HG03442 (cell line): ENCODE measurements around the gene SCYGR3.
"Not testable (repeated sequence)": the region's sequence is repeated elsewhere in the genome, so short reads cannot be mapped to it uniquely, and the experiment has no call there.

Experiments
- ATAC-seq: cut with Tn5 transposase; IDR thresholded peaks from one replicate; pipeline ENCODE4 v1.9.1; 2021; ENCODE audit warnings: mild to moderate bottlenecking, moderate library complexity; ENCODE audit not compliant: unreplicated experiment

Gene SCYGR3

DNA sequence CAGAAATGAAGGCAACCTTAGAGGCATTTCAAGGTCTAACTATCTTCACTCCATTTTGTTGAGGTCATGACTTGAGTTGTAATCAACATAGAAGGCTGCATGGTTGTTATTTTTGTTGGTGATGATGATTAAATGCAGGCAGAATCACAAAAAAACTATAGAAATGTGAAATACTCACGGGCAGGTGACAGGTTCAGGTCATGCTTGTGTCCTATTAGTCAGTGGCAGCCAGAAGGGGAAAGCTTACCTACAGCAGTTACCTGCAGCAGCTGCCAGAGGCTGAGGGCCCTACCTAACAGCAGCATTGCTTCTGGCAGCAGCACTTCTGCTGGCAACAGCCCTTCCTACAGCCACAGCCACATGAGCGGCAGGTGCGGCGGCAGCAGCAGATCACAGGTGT, 394 bp downstream of the SCYGR3 start:
- ATAC-seq: no peak

DNA sequence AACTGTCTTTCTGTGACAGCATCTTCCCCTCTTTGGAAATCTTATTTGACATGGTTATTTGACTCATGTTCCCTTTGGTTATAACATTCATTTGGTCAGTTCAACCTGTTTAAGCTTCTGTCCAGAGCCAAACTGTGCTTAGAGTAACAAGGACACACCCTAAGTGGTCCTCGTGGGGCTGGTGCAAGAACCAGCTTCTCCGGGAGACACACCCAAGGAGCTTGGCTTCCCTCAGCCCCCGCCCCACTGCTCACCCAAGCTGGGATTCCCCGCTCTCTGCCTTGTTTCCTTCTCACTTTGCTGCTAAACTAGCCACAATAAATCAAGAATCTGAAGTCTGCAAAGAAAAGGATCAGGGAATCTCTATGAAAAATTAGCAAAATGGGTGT, 1.4 kb downstream of the SCYGR3 start:
- no peak for ATAC-seq

DNA sequence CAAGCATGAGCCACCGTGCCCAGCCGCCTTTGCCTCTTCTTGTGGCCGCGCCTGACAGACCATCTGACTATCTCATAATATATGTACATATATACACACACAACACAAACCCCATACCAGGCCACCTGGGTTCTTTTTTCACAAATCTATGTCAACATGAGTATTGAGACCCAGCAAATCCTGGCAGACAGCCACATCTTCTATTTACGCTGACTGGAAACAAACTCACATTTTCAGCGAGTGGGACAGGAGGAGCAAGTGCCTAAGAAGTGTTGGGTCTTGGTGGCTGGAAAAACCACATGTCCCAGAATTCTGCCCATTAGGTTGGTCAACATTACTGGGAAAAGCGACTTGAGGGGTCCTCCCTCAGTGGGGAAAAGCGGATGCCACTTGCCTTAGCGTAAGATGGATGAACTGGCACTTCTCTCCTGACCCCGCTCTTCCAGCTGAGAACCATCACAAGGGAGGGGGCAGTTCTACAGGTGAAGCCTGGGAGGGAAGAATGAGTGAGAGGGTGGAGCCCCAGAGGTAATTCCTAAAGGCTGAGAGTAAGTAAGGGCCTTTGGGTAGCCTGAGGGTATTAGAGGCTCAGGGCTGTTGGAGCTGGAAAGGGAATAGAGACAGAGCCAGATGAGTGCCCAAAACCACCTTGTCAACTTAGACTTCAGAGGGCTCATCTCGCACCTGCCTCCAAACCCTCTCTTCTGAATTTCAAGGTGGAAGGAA, 1.9 kb downstream of the SCYGR3 start:
- ATAC-seq: no peak

DNA sequence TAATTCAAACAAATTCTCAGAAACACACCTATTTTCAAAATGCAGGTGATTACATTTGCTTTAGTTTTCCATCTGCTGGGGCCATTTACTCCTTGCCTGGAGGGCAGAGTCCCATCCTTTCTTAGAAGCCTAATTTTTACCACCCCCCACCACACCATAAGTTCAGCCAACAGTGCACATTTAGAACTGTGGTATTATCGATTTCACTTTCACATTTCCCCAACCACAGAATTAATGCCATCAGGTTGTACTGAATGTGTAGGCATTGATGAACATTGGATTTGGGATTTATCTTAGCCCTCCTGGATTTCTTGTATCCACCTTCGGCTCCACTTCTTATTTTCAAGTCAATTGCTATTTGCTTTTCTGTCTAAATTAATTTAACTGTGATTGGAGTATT, 4.5 kb downstream of the SCYGR3 start:
- no peak for ATAC-seq

DNA sequence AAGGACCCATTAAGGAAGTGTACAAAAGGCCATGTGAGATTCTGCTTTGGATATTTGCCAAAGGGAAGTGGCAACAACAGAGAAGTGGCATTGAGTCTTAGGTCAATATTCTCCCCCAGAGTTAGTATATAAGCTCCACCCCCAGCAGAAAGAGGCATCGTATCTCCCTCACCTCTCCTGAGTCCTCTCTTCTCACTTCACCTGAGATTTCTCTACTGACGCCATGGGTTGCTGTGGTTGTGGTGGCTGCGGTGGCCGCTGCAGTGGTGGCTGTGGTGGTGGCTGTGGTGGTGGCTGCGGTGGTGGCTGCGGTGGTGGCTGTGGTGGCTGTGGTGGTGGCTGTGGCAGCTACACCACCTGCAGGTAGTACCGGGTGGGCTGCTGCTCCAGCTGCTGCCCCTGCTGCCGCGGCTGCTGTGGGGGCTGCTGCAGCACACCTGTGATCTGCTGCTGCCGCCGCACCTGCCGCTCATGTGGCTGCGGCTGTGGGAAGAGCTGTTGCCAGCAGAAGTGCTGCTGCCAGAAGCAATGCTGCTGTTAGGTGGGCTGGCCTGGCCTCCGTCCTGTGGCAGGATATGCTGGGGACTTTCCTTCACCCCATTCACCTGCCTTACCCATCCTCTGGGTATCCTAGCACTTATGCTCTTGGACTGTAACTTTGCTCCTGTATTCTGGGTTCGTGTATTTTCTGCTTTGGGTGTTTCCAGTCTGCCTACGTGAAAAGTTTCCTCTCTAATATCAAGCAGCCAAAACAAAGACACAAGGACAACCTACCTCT, 5.9 kb downstream of the SCYGR3 start:
- peak; percentile 50 for ATAC-seq

DNA sequence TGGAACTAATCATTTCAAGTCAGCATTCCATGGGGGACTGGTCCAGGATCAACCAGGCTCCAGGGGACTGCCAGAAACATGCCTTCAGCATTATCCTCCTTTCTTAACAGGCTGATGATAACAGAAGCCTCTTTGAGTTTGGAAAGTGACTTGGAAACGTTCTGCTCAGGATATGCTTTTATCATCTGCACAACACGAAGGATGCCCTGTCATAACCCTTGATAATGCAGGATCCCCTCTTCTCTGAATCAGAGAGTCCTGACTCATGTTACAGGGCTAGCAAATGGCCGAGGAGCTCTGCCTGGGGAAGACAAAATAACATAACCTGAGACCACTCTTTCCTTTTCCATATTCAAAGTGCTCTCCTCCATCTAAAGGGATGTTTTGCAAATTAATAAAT, 6.7 kb downstream of the SCYGR3 start:
- ATAC-seq: no peak

DNA sequence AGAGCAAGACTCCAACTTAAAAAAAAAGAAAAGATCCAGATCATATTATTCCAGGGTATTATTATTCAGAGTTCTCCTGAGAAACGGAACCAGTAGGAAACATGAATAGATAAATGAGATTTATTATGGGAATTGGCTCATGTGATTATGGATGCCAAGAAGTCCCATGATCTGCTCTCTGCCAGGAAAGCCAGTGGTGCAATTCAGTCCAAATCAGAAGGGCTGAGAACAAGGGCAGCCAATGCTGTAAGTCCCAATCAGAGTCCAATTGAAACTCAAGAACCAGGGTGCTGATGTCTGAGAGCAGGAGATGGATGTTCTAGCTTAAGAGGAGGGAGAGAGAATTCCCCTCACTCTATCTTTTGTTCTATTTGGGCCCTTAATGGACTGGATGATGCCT, 8.2 kb downstream of the SCYGR3 start:
- ATAC-seq: no peak

DNA sequence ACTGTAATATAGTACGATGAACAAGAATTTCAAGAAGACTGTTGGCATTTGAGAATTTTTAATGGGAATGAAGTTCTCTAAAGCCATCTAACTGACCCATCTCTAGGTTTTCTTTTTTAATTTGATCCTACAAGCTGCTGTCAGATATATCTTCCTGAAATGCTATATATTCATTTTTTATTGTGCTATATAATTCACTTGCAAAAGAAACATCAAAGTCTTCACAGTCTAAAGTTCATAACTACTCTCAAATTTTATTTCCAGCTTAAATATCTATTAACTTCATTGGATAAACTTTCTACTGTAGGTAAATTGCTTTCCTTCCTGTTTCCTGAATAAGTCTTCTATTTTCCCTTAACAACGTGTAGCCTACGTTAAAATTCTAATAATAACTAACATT, 12.3 kb downstream of the SCYGR3 start:
- ATAC-seq: no peak

DNA sequence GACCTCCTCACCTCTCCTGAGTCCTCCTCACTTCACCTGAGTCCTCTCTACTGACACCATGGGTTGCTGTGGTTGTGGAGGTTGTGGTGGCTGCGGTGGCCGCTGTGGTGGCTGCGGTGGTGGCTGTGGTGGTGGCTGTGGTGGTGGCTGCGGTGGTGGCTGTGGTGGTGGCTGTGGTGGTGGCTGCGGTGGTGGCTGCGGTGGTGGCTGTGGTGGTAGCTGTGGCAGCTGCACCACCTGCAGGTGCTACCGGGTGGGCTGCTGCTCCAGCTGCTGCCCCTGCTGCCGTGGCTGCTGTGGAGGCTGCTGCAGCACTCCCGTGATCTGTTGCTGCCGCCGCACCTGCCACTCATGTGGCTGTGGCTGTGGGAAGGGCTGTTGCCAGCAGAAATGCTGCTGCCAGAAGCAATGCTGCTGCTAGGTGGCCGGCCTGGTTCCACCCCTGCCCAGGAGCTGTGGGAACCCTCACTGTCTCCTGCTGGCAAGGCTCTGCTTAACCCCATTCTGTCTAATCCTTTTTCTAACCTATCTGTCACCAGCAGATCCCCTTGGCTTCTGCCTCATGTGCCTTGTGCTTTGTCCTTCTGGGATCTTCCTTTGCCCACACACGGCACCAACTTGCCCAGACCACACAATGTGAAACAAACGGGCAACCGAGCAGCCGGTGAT, 15.7 kb downstream of the SCYGR3 start, which contains the start of gene SCYGR2:
TSS of gene SCYGR2 (plus strand) at position 59 of the 669 bp plus-strand sequence. CDS start at position 59, 0 bp downstream.
- not testable (repeated sequence) for ATAC-seq

DNA sequence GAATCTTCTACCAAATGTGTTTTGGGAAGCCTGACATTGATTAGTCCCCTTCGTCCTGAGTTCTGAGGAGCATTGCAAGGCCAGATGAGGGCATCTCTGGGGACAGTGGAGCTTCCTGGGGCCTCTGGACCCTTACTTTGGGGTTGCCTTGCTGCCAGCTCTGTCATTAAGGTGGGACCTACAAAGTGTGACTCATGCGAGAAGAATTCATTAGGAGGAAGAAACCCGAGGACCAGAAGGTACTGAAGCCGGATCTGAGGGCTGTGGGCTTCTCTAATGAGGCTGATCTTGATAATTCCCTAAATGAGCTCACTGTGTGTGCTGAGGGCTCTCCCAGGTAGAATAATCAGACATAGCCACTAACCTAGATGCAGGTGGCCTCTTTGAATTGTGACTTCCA, 16.6 kb downstream of the SCYGR3 start:
- ATAC-seq: no peak

DNA sequence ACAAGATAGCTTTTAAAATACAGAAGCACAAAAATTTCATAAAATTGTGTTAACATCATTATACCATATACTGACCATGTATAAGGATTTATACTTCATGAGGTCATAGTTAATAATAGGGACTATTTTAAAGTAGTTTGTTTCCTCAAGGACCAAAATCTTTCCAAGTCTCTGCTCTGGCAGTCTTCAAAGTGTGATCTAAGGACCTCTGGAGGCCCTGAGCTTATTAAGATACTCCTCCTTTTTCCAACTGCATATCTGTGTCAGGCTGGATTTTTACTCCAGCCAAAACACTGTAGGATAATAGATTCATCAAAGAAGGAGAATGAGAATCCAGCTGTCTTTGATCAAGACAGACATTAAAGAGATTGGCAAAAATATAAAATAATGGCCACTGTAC, 17.6 kb downstream of the SCYGR3 start:
- ATAC-seq: no peak

DNA sequence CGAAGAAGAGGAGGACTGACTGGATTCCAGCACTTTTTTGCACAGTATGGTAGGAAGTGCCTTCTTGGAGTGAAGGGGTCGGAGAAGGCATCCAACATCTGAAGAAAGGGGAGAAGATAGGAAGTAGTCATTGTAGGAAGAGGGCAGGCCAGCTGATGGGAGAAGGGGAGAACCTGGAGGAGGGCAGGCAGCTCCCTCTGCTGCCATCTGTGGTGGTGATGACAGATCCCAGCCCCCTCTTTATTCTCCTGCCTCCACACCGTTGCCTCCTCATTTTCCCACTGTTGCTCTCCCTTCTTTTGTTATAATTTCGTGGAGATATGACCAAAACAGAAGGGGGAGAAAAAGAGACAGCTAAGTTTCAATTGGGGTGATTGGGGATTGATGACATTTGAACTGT, 18.8 kb downstream of the SCYGR3 start:
- no peak for ATAC-seq

DNA sequence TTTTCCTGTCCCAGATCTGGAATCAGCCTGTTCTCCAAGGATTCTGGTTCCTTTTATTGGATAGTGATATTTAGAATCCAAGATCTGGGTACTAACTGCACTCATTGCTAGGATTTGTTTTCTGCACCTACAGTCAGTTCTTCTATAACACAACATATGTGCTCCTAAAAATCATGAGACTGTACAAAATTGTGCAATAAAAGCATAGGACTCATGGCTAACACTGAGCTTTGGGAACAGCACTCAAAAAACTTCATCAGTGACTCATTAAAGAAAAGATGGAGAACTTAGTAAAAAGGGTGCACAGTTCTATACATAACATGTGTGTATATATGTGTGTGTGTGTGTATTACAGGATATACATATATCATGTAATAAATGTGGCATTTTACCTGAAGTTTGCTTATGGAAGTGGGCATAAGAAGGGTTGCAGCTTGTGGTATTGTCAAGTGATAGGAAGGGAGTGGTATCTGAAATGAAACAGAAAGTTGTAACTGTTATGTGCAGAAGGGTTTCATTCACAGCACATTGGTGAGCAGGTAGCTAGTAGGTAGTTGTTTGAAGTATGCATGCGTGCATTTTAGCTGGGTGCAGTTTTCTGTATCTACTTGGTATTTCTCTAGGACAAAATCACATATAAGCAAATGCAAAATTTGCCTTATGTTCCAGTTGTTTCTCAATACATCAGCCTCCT, 21.8 kb downstream of the SCYGR3 start:
- ATAC-seq: no peak

DNA sequence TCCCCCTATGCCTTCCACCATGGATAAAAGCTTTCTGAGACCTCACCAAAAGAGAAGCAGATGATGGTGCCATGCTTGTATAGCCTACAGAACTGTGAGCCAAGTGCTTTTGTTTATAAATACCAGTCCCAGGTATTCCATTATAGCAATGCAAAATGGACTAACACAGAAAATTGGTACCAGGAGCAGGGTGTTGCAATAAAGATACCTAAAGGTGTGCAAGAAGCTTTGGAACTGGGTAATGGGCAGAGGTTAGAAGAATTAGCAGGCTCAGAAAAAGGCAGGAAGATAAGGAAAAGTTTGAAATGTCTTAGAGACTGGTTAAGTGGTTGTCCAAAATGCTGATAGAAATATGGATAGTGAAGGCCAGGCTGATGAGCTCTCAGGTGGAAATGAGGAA, 32.3 kb downstream of the SCYGR3 start:
- ATAC-seq: no peak

DNA sequence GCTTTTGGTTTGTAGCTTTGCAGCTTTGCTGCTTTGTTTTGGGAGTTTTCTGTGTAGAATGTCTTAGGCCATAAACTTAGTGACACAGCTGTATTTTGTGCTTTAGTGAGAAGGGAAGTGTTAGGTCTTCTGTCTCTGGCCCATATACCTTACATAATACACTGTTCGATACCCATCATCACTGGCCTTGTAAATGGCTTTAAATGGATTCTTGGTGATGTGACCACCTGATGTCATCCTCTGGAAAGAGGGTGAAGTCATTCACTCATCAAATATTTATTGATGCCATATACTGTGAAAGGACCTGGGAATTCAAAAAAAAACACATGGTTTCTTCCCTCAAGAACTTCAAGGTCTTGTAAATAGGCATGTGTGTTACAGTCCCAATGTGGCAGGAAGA, 34.8 kb downstream of the SCYGR3 start:
- ATAC-seq: no peak

DNA sequence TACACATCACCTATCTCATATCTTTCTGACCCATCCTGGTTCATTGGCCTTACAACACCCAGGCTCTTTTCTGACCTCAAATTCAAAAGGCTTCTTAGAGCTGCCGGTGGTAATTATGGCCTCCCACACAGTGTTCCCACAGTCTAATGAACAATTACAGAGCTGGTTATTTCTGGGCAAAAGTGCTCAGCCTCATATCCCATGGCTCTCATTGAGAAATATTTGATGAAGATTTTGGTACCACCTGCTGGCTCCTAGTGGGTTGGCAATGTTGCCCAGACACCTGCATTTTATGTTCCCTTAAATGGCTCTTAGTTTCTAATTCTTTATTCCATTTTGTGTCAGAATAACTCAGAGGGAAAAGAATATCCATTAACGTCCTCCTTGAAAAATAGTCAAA, 36.0 kb downstream of the SCYGR3 start:
- no peak for ATAC-seq

DNA sequence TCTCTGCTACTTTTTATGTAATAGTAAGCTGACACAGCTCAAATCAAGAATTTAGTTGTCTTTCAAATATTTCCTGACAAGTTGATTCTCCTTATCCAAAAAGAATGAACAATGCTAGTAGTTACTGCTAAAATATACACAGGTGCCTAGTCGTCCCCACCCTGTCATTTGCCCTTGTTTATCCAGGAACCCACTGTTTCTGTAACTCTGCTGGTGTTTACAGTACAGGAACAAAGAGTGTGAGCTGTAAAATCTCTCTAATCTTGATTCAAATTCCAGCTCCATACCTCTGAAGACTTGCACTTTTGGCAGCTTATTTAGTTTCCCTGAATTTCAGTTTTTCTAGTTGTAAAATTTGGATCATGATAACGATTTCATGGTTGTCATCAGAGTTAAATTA, 37.1 kb downstream of the SCYGR3 start:
- no peak for ATAC-seq

DNA sequence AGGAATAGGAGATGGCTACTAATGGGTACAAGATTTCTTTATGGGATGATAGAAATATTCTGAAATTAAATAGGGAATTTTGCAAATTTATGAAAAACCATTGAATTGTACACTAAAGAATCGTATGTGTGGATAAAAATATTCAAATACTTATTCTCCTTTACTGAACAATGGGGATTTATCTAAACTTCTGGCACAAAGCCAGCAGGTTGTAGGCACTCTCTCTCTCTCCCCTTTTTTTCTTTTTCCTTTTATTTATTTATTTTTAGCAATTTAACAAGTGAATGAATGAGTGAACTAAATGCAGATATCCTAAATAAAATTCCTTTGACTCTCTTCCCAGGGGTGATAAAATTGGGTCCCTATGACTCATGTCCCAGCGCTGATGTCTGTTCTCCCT, 37.8 kb downstream of the SCYGR3 start:
- no peak for ATAC-seq

DNA sequence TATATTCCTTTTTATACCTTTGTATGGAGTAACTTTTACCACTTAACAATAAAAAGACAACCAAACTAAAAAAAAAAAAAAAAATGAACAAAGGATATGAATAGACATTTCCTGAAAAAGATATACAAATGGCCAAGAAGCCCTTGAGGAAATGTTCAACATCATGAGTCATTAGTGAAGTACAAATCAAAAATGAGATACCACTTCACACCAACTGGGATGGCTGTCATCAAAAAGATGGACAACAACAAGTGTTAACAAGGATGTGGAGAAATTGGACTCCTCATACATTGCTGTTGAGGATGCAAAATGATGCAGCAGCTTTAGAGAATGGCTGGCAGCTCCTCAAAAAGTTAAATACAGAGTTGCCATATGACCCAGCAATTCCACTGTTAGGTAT, 38.5 kb downstream of the SCYGR3 start:
- no peak for ATAC-seq

DNA sequence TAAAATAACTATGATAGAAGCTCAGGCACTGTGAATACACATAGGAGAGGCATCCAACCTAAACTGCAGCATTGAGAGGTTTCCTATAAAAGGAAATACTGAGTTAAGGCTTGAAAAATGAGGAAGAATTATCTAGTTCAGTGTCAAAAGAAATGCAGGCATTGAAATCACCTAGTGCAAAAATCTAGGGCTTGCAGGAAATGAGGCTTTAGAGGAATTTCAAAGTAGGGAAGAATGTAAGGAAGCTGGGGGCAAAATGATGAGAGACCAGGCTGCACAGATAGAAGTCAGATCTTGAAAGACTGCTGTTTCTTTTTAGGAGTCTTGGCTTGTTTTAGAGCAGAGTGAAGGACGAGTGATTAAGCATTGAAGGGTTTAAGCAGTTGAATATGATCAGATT, 44.0 kb downstream of the SCYGR3 start:
- ATAC-seq: no peak

DNA sequence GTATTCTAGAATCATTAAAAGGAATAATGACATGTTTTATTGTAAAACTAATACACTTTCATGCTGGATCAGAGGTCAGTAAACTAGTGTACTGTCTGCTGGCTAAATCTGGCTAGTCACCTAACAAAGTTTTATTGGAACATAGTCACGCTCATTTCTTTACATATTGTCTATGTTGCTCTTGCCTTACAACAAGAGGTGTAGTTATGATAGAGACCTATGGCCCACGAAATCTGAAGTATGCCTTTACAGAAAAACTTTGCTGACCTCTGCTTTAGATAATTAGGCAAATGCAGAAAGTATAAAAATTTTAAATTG, 45.8 kb downstream of the SCYGR3 start:
- ATAC-seq: no peak

DNA sequence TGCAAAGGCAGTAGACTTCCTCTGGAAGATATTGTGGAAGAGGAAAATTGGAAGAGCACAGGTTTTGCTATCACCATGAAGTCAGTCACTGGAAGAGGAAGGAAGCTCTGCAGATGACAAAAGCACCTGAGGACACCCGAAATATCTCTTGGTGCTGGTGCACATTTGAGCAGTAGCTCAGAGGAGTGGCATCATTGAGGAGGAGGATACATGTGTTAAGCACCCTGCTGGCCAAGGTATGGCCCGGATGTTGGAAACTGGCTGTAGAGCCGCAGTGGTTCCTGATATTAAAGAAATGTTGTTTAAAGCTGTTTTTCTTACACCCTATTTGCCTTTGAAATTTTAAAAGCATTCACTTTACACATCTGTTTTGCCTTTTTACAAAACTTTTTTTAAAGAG, 48.6 kb downstream of the SCYGR3 start:
- ATAC-seq: no peak
